ENCODE measurements around the gene POLD3.

- TF ChIP-seq CTCF (conservative IDR thresholded peaks at IDR 0.05) (no peak), ZFX (IDR thresholded peaks at IDR 0.05) (no peak)
These were observed 41.3 kb downstream of the POLD3 start for GRCh38 chr11:74633406-74634393.

Data from C4-2B (cell line).